Astrocyte of the spinal cord (primary cell): Measurements from ENCODE around the gene VWA3A.
"Not testable (repeated sequence)": the region's sequence is repeated elsewhere in the genome, so short reads cannot be mapped to it uniquely, and the experiment has no call there.

Experiments used
- DNase-seq: peaks from one replicate; pipeline ENCODE4 v3.0.0; 2011; ENCODE audit warnings: low read depth, low spot score
- H3K4me3 ChIP-seq: 2 replicates; pipeline ENCODE4 v1.5.1; 2011; ENCODE audit warnings: low read depth, mild to moderate bottlenecking, low read length, moderate library complexity
- in situ Hi-C: cut with HindIII; loops from 2 replicates; pipeline ENCODE4 v1.10.0; 2017; ENCODE audit warnings: low sequenced_read_pairs
- TF ChIP-seq, protein P1 (sequence below): IDR thresholded peaks from 2 replicates; pipeline ENCODE4 v1.5.1; 2012; ENCODE audit warnings: low read depth, mild to moderate bottlenecking, low read length, inconsistent platforms

The VWA3A gene

DNA sequence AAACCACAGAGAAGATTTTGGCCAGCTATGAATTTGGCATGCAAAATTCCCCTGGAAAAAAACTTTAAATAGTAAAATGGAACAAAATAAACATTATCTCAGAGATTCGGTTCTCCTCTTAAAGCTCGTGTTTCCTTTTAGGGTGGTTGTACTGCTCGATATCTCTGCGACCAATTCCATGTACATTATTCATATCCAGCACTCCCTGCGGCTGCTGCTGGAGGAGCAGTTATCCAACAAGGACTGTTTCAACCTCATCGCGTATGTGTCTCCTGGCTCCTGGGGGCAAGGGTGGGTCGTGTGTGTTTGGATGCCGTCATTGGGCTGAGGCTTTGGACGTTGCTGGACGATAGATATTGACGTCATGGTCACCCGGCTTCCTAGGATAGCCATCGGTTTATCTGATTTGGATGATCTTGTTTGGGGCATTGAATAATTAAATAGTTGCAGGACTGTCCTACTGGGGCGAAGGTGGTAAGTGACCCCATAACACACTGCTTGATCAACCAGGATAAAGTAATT, 33.8 kb downstream of the VWA3A start:
- in situ Hi-C loops: no loop called here
- no peak overlapping the region for H3K4me3 ChIP-seq
- DNase-seq: no peak
- TF ChIP-seq, protein P1, sequence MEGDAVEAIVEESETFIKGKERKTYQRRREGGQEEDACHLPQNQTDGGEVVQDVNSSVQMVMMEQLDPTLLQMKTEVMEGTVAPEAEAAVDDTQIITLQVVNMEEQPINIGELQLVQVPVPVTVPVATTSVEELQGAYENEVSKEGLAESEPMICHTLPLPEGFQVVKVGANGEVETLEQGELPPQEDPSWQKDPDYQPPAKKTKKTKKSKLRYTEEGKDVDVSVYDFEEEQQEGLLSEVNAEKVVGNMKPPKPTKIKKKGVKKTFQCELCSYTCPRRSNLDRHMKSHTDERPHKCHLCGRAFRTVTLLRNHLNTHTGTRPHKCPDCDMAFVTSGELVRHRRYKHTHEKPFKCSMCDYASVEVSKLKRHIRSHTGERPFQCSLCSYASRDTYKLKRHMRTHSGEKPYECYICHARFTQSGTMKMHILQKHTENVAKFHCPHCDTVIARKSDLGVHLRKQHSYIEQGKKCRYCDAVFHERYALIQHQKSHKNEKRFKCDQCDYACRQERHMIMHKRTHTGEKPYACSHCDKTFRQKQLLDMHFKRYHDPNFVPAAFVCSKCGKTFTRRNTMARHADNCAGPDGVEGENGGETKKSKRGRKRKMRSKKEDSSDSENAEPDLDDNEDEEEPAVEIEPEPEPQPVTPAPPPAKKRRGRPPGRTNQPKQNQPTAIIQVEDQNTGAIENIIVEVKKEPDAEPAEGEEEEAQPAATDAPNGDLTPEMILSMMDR: no peak

DNA sequence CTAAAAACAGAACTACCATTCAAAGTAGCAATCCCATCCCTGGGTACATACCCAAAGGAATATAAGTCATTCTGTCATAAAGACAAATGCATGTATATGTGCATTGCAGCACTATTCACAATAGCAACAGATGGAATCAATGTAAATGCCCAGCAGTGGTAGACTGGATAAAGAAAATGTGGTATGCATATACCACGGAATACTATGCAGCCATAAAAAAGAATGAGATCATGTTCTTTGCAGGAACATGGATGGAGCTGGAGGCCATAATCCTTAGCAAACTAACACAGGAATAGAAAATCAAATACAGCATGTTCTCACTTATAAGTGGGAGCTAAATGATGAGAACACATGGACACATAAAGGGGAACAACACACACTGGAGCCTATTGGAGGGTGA, 36.2 kb downstream of the VWA3A start:
- DNase-seq, in situ Hi-C loops, H3K4me3 ChIP-seq: not testable (repeated sequence)

GRCh38 chr16:22130528-22130927, 38.2 kb downstream of the VWA3A start:
- TF ChIP-seq, protein P1: no peak
- in situ Hi-C loops: no loop called here
- H3K4me3 ChIP-seq: no peak overlapping the region
- no peak for DNase-seq

GRCh38 chr16:22132801-22133200, 40.5 kb downstream of the VWA3A start:
- TF ChIP-seq, protein P1: no peak
- no peak for DNase-seq
- in situ Hi-C loops: no loop called here
- no peak overlapping the region for H3K4me3 ChIP-seq

GRCh38 chr16:22138482-22138881, 46.1 kb downstream of the VWA3A start:
- TF ChIP-seq, protein P1: no peak
- no peak for DNase-seq
- in situ Hi-C loops: no loop called here
- H3K4me3 ChIP-seq: no peak overlapping the region

DNA sequence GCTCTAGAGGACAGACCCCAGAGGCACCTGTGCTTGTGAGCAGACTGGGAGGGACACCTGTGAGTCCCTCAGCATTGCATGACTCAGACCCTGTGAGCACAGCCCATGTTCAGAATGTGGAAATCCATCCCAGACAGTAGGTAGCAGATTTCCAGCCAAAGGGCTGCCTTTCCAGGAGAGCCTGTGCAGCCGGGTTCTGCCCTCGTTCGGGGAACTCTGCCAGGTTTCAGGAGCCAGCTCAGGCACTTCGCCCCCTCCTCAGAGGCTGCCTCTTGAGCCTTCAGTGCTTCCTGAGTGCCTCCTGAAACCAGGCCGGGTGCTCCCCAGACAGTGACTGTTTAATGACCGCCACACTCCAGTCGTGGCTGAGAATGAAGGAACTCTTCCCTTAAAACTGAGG, 46.7 kb downstream of the VWA3A start:
- TF ChIP-seq, protein P1: no peak
- in situ Hi-C loops: no loop called here
- H3K4me3 ChIP-seq: no peak overlapping the region
- no peak for DNase-seq

- in situ Hi-C loops: no loop called here
These were observed 47.4 kb downstream of the VWA3A start for GRCh38 chr16:22139732-22140131.

More at GRCh38 chr16:22139732-22140131, 47.4 kb downstream of the VWA3A start:
- no peak for DNase-seq
- H3K4me3 ChIP-seq: no peak overlapping the region
- TF ChIP-seq, protein P1: no peak
